Spleen (tissue), 11 donors: ENCODE results near the gene RCC1. TPM values are rescaled to one million over a fixed set of nuclear protein-coding genes. Genes with fewer than 3 reads are reported as not detected.
A peak's percentile ranks its signal among the peaks of the same experiment; 100 is the strongest.

Experiments
- DNase-seq: peaks from one replicate; pipeline ENCODE4 v3.0.0-alpha.2; 2020
- H3K27ac ChIP-seq, 8 donors: fragments of 200-600 bp; sonication (generic) in 7 of 8; 1 replicate in 4 of 8; 2 replicates in 4 of 8; pipeline versions ENCODE4 v1.5.0 to v1.8.0; 2016 to 2021; ENCODE audit warnings: inconsistent platforms in 4 of 8, mild to moderate bottlenecking in 4 of 8, moderate library complexity in 1 of 8
- H3K27me3 ChIP-seq, 7 donors: fragments of 200-600 bp; sonication (generic) in 6 of 7; replicated peaks in 1 of 7; 1 replicate in 4 of 7; 2 replicates in 3 of 7; pipeline versions ENCODE4 v1.5.0 to v1.8.0; 2016 to 2021; ENCODE audit warnings: inconsistent platforms in 3 of 7, mild to moderate bottlenecking in 1 of 7
- H3K36me3 ChIP-seq, 6 donors: fragments of 200-600 bp; sonication (generic) in 5 of 6; 1 replicate in 4 of 6; 2 replicates in 2 of 6; pipeline versions ENCODE4 v1.5.0 to v1.8.0; 2016 to 2021; ENCODE audit warnings: inconsistent platforms in 2 of 6
- H3K4me1 ChIP-seq, 6 donors: fragments of 200-600 bp; sonication (generic) in 5 of 6; 1 replicate in 3 of 6; 2 replicates in 3 of 6; pipeline versions ENCODE4 v1.5.0 to v1.8.0; 2016 to 2021; ENCODE audit warnings: inconsistent platforms in 3 of 6
- H3K4me3 ChIP-seq, 8 donors: fragments of 200-600 bp; sonication (generic) in 7 of 8; 1 replicate in 4 of 8; 2 replicates in 4 of 8; pipeline versions ENCODE4 v1.5.0 to v1.8.0; 2016 to 2021; ENCODE audit warnings: inconsistent platforms in 4 of 8, mild to moderate bottlenecking in 4 of 8, moderate library complexity in 2 of 8
- H3K9me3 ChIP-seq, 8 donors: fragments of 200-600 bp; sonication (generic) in 7 of 8; 1 replicate in 4 of 8; 2 replicates in 4 of 8; pipeline versions ENCODE4 v1.5.0 to v1.8.0; 2016 to 2021; ENCODE audit warnings: inconsistent platforms in 4 of 8
- POLR2A ChIP-seq, 3 donors: fragments of 450-650 bp; IDR thresholded peaks; one replicate each; pipeline ENCODE4 v1.5.1; 2017; ENCODE audit warnings: antibody characterized with exemption in 3 of 3, mild to moderate bottlenecking in 1 of 3
- POLR2AphosphoS5 ChIP-seq, 3 donors: sonication (generic); formaldehyde crosslinking; IDR thresholded peaks; one replicate each; pipeline ENCODE4 v1.5.1; 2017; ENCODE audit warnings: antibody characterized with exemption in 3 of 3
- WGBS, 5 donors: extraction: QIAGEN DNeasy Blood & Tissue Kit in 3 of 5; methylation state at CpG; one replicate each; pipeline versions ENCODE4 v1.1.5 to v1.1.7; 2013 to 2018; 5-methylcytosine and 5-hydroxymethylcytosine counted together
- intact Hi-C: fragments of 100-400 bp; cut with DNase I; formaldehyde crosslinking; loops from one replicate; pipeline ENCODE4 v1.15.0; 2023; ENCODE audit warnings: low total_unique reads
- polyA plus RNA-seq, 3 donors: library from polyadenylated mRNA; stranded (reverse); fragments of 200-250 nt; gene quantifications; one replicate each; pipeline ENCODE4 v1.2.1, GENCODE V29; 2013
- total RNA-seq, 7 donors: library from RNA; depleted of rRNA in 3 of 7; stranded (reverse); fragments of >200 nt in 3 of 7; fragmentation: NEBNext Ultra II Directional in 4 of 7; extraction: Animal tissue kit (Norgen Biotek cat#: 25700) in 4 of 7; gene quantifications; one replicate each; pipeline versions ENCODE4 v1.1.0 to v1.2.1, GENCODE V29; 2016 to 2021
- TF ChIP-seq, protein P1 (sequence below), 11 experiments: fragments of 200-600 bp in 7 of 11; fragments of 450-650 bp in 4 of 11; sonication (generic) in 4 of 11; IDR thresholded peaks in 8 of 11; conservative IDR thresholded peaks in 3 of 11; 1 replicate in 7 of 11; 2 replicates in 4 of 11; pipeline versions ENCODE4 v1.4.0 to v1.8.0; 2016 to 2021; ENCODE audit warnings: antibody characterized with exemption in 11 of 11, inconsistent platforms in 4 of 11, mild to moderate bottlenecking in 1 of 11
- donor health status: healthy with polysubstance abuse.
- donor health status: DM: no; HTN: no; CAD: no; lungs with moderate emphysema.
- donor health status: DM: no; HTN: no; CAD: no.
- donor health status: Bipolar disorder and iron deficiency.
- donor health status: healthy.
- donor health status: DM: no; HTN: no; CAD: no.
- donor health status: DM: yes; HTN: yes; CAD: no.

Gene RCC1
- total and polyA plus RNA-seq, 10 donors, result 15.1 to 29.0 (median 23.3) TPM

DNA sequence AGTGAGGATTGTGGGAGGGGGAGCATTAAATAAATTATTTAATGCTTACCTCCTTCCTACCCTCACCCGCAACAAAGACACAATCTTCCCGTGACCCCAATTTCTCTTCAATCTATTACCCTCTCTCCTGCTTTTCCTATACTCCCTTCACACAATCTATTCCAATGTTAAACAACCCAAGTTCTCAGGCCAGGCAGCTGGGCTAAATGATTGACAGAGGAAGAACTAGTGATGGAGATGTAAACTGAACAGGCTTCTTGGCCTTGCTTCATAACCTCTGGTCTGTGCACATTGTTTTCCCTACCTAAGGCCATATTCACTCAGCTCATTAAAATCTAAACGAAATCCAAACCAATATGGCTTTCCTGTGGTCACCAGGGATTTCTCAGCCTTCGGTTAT is 3.9 kb upstream of the RCC1 start:
- WGBS, 5 donors, result 63 to 82% (median 76%) methylated on average over 4 of the region's 4 CpGs
- Histone ChIP-seq H3K4me3 (no peak overlapping the region), H3K36me3 (peaks cover 0 to 28% (median 12%) of the 10 kb centered on the region in 6 donors), H3K27ac (peak overlapping the region in 2 of 8 donors; percentile 2 to 27), H3K9me3 (no peaks in the 10 kb centered on the region), H3K4me1 (peaks cover 3 to 15% (median 9%) of the 10 kb centered on the region in 6 donors), H3K27me3 (no peaks in the 10 kb centered on the region)
- no peak for DNase-seq
- no peak for TF ChIP-seq POLR2AphosphoS5 (IDR thresholded peaks at IDR 0.05)
- TF ChIP-seq POLR2A (IDR thresholded peaks at IDR 0.05), result no peak
- TF ChIP-seq, protein P1, sequence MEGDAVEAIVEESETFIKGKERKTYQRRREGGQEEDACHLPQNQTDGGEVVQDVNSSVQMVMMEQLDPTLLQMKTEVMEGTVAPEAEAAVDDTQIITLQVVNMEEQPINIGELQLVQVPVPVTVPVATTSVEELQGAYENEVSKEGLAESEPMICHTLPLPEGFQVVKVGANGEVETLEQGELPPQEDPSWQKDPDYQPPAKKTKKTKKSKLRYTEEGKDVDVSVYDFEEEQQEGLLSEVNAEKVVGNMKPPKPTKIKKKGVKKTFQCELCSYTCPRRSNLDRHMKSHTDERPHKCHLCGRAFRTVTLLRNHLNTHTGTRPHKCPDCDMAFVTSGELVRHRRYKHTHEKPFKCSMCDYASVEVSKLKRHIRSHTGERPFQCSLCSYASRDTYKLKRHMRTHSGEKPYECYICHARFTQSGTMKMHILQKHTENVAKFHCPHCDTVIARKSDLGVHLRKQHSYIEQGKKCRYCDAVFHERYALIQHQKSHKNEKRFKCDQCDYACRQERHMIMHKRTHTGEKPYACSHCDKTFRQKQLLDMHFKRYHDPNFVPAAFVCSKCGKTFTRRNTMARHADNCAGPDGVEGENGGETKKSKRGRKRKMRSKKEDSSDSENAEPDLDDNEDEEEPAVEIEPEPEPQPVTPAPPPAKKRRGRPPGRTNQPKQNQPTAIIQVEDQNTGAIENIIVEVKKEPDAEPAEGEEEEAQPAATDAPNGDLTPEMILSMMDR (IDR thresholded peaks at IDR 0.05 in 8 of 11, conservative IDR thresholded peaks at IDR 0.05 in 3 of 11), result no peak
- intact Hi-C loops, result no loop called here

DNA sequence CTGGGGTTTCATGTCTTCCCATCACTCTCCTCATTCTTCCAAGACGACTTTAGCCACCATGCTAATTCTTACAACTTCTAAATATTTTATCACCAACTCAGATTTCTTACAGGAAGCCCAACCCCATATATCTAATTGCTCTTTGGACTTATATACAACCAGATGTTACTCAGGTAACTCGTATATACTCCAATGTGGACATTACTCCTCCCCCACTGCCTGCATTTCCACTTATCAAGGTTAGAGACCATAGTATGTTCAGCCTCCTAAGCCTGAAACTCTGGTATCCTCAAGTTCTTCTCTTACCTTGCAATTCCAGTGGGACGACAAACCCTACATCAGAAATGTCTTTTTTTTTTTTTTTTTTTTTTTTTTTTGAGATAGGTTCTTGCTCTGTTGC is 2.7 kb upstream of the RCC1 start:
- intact Hi-C loops, result no loop called here
- Histone ChIP-seq H3K27ac (no peak overlapping the region), H3K4me3 (no peak overlapping the region), H3K4me1 (peaks cover 10 to 27% (median 21%) of the 10 kb centered on the region in 6 donors), H3K36me3 (peaks cover 0 to 27% (median 10%) of the 10 kb centered on the region in 6 donors), H3K27me3 (no peaks in the 10 kb centered on the region), H3K9me3 (no peaks in the 10 kb centered on the region)
- 85 to 91% (median 87%) methylated on average over 3 of the region's 3 CpGs for whole genome bisulfite sequencing, 5 donors
- DNase-seq, result no peak
- no peak for TF ChIP-seq POLR2AphosphoS5 (IDR thresholded peaks at IDR 0.05)
- TF ChIP-seq, protein P1 (IDR thresholded peaks at IDR 0.05 in 8 of 11, conservative IDR thresholded peaks at IDR 0.05 in 3 of 11), result no peak
- no peak for TF ChIP-seq POLR2A (IDR thresholded peaks at IDR 0.05)

DNA sequence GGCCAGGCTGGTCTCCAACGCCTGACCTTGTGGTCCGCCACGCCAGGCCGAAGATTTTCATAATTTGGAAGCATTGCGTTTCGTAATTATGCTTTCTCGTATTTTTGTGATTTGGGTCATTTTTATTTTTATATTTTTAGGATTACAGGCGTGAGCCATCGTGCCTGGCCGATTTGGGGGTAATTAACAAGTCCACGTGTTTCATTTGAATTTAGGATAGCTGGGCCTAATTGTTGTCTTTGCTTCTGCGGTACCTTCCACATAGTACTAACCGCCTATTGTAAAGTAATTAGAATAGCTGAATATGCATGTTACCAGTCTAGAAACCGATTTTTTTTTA is 1.0 kb downstream of the RCC1 start:
- WGBS, 5 donors, result 0 to 2% (median 0%) methylated on average over 14 of the region's 14 CpGs
- H3K4me3 ChIP-seq, result peak overlapping the region; percentile 60 to 96 (median 84)
- H3K27me3 ChIP-seq, result no peaks in the 10 kb centered on the region
- no peak for DNase-seq
- intact Hi-C loops, result loop anchor here (5.0 kb wide), 1 partner anchor 75 kb away; no protein-coding TSS in a partner anchor
- H3K36me3 ChIP-seq, result peaks cover 0 to 48% (median 42%) of the 10 kb centered on the region in 6 donors
- no peaks in the 10 kb centered on the region for H3K9me3 ChIP-seq
- H3K4me1 ChIP-seq, result peaks cover 45 to 64% (median 58%) of the 10 kb centered on the region in 6 donors
- TF ChIP-seq POLR2A (IDR thresholded peaks at IDR 0.05) (no peak), POLR2AphosphoS5 (IDR thresholded peaks at IDR 0.05) (no peak)
- TF ChIP-seq, protein P1 (IDR thresholded peaks at IDR 0.05 in 8 of 11, conservative IDR thresholded peaks at IDR 0.05 in 3 of 11), result no peak
- H3K27ac ChIP-seq, result peak overlapping the region; percentile 79 to 95 (median 91)

DNA sequence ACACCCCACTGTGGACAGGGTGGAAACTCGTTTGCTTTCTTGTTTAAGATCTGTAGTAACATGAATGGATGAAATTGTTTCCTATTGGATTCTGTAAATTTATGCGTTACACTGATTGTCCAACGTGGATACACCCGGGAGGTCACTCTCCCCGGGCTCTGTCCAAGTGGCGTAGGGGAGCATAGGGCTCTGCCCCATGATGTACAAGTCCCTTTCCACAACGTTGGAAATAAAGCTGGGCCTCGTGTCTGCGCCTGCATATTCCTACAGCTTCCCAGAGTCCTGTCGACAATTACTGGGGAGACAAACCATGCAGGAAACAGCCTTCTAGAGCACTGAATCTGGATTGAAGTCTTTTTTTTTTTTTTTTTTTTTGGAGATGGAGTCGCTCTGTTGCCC is 1.4 kb downstream of the RCC1 start:
- intact Hi-C loops, result loop anchor here (5.0 kb wide), 1 partner anchor 75 kb away; no protein-coding TSS in a partner anchor
- Histone ChIP-seq H3K27ac (peak overlapping the region; percentile 79 to 95 (median 91)), H3K36me3 (peaks cover 0 to 52% (median 46%) of the 10 kb centered on the region in 6 donors), H3K9me3 (no peaks in the 10 kb centered on the region), H3K27me3 (no peaks in the 10 kb centered on the region), H3K4me3 (peak overlapping the region; percentile 60 to 96 (median 84)), H3K4me1 (peaks cover 47 to 68% (median 62%) of the 10 kb centered on the region in 6 donors)
- WGBS, 5 donors, result 1 to 2% (median 1%) methylated on average over 11 of the region's 11 CpGs
- no peak for TF ChIP-seq POLR2A (IDR thresholded peaks at IDR 0.05)
- TF ChIP-seq, protein P1 (IDR thresholded peaks at IDR 0.05 in 8 of 11, conservative IDR thresholded peaks at IDR 0.05 in 3 of 11), result no peak
- no peak for TF ChIP-seq POLR2AphosphoS5 (IDR thresholded peaks at IDR 0.05)
- no peak for DNase-seq
